Jurkat, Clone E6-1 (cell line): ENCODE results near the gene EPHA2.

Experiments used
- DNase-seq: peaks from one replicate; pipeline ENCODE4 v3.0.0-alpha.2; 2011; ENCODE audit warnings: low read depth, low spot score
- H3K4me3 ChIP-seq: 2 replicates; pipeline ENCODE4 v1.5.1; 2011; ENCODE audit warnings: mild to moderate bottlenecking, low read length, control low read depth, moderate library complexity

Gene EPHA2

GRCh38 chr1:16142383-16142995 lies 13.4 kb downstream of the EPHA2 start:
- DNase-seq = no peak
- no peak overlapping the region for H3K4me3 ChIP-seq

GRCh38 chr1:16141573-16142336 lies 14.1 kb downstream of the EPHA2 start:
- no peak overlapping the region for H3K4me3 ChIP-seq
- DNase-seq = no peak

GRCh38 chr1:16140068-16140596 lies 15.7 kb downstream of the EPHA2 start:
- H3K4me3 ChIP-seq = no peak overlapping the region
- no peak for DNase-seq

- no peak for DNase-seq
- no peak overlapping the region for H3K4me3 ChIP-seq
These were observed 16.4 kb downstream of the EPHA2 start for GRCh38 chr1:16139473-16139962.

GRCh38 chr1:16138772-16139221 lies 17.1 kb downstream of the EPHA2 start:
- H3K4me3 ChIP-seq = no peak overlapping the region
- DNase-seq = no peak

- DNase-seq = no peak
- no peak overlapping the region for H3K4me3 ChIP-seq
These were observed 17.9 kb downstream of the EPHA2 start for GRCh38 chr1:16137890-16138467.

- DNase-seq = no peak
- H3K4me3 ChIP-seq = no peak overlapping the region
These were observed 20.4 kb downstream of the EPHA2 start for GRCh38 chr1:16135501-16135900.

GRCh38 chr1:16134906-16135305 lies 21.0 kb downstream of the EPHA2 start:
- H3K4me3 ChIP-seq = no peak overlapping the region
- DNase-seq = no peak

- no peak for DNase-seq
- H3K4me3 ChIP-seq = no peak overlapping the region
These were observed 21.6 kb downstream of the EPHA2 start for GRCh38 chr1:16134066-16134801.

- DNase-seq = no peak
These were observed 22.6 kb downstream of the EPHA2 start for GRCh38 chr1:16133007-16133961.

GRCh38 chr1:16132325-16132785 lies 23.5 kb downstream of the EPHA2 start:
- no peak for DNase-seq
- no peak overlapping the region for H3K4me3 ChIP-seq

More at GRCh38 chr1:16133007-16133961, 22.6 kb downstream of the EPHA2 start:
- H3K4me3 ChIP-seq = no peak overlapping the region

GRCh38 chr1:16131636-16132324 lies 24.1 kb downstream of the EPHA2 start:
- H3K4me3 ChIP-seq = no peak overlapping the region
- no peak for DNase-seq

GRCh38 chr1:16130827-16131226 lies 25.0 kb downstream of the EPHA2 start:
- H3K4me3 ChIP-seq = no peak overlapping the region
- no peak for DNase-seq

- H3K4me3 ChIP-seq = no peak overlapping the region
These were observed 25.8 kb downstream of the EPHA2 start for GRCh38 chr1:16129921-16130543.

GRCh38 chr1:16129316-16129715 lies 26.6 kb downstream of the EPHA2 start:
- H3K4me3 ChIP-seq = no peak overlapping the region
- no peak for DNase-seq

More at GRCh38 chr1:16129921-16130543, 25.8 kb downstream of the EPHA2 start:
- no peak for DNase-seq

- no peak for DNase-seq
- H3K4me3 ChIP-seq = no peak overlapping the region
These were observed 27.5 kb downstream of the EPHA2 start for GRCh38 chr1:16128338-16128741.

- no peak overlapping the region for H3K4me3 ChIP-seq
- no peak for DNase-seq
These were observed 28.1 kb downstream of the EPHA2 start for GRCh38 chr1:16127676-16128337.
